Measurements from ENCODE around the gene ARHGEF17. TPM values are rescaled to one million over a fixed set of nuclear protein-coding genes. Genes with fewer than 3 reads are reported as not detected.
"Not testable (repeated sequence)": the region's sequence is repeated elsewhere in the genome, so short reads cannot be mapped to it uniquely, and the experiment has no call there.

Gene ARHGEF17, protein sequence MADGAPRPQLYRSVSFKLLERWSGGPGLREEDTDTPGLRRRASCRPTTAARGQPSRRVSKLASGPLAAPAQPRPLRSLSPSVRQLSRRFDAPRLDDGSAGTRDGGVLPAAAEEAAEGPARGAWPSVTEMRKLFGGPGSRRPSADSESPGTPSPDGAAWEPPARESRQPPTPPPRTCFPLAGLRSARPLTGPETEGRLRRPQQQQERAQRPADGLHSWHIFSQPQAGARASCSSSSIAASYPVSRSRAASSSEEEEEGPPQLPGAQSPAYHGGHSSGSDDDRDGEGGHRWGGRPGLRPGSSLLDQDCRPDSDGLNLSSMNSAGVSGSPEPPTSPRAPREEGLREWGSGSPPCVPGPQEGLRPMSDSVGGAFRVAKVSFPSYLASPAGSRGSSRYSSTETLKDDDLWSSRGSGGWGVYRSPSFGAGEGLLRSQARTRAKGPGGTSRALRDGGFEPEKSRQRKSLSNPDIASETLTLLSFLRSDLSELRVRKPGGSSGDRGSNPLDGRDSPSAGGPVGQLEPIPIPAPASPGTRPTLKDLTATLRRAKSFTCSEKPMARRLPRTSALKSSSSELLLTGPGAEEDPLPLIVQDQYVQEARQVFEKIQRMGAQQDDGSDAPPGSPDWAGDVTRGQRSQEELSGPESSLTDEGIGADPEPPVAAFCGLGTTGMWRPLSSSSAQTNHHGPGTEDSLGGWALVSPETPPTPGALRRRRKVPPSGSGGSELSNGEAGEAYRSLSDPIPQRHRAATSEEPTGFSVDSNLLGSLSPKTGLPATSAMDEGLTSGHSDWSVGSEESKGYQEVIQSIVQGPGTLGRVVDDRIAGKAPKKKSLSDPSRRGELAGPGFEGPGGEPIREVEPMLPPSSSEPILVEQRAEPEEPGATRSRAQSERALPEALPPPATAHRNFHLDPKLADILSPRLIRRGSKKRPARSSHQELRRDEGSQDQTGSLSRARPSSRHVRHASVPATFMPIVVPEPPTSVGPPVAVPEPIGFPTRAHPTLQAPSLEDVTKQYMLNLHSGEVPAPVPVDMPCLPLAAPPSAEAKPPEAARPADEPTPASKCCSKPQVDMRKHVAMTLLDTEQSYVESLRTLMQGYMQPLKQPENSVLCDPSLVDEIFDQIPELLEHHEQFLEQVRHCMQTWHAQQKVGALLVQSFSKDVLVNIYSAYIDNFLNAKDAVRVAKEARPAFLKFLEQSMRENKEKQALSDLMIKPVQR (N-terminal part only)
- total RNA-seq = 65.4 TPM

DNA sequence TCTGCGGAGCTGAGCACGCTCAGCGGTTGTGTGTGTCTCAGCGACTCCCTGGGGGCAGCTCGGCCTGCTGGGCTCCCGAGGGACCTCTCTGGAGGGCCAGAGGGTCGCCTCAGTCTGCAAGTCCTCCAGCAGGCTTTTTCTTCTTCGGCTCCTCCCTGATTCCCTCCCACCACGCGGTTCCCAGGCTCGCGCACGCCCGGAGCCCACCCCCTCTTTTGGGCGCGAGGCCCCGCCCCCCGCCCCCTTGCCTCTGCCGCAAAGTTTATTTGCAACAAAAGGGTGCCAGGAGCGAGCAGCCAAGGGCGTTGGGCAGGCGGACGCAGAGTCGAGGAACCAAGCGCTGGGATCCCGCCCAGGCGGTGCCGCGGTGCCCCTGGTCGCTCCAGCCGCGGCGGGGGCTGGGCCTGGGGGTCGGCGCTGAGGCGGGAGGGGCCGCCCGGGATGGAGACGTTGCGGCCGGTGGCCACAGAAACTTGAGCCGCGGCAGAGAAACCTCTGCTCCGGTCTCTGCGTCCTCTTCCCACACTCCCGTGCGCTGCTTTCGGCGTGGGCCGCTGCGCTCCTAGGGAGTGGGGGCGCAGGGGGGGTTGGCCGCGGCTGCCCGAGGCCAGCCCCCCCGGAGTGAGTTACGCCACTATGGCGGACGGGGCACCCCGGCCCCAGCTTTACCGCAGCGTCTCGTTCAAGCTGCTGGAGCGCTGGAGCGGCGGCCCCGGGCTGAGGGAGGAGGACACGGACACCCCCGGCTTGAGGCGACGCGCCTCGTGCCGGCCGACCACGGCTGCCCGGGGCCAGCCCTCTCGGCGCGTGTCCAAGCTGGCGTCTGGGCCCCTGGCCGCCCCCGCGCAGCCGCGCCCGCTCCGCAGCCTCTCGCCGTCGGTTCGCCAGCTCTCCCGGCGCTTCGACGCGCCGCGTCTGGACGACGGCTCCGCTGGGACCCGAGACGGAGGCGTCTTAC lies at the start of gene ARHGEF17:
ARHGEF17 (plus strand) TSS at position 274 of the 958 bp plus-strand sequence; CDS start at position 637, 363 bp downstream.
- peak in 2 of 3 donors; percentile 76 to 85 for DNase-seq (ENCODE audit: low read depth in 2 of 3, low spot score in 2 of 3)

DNA sequence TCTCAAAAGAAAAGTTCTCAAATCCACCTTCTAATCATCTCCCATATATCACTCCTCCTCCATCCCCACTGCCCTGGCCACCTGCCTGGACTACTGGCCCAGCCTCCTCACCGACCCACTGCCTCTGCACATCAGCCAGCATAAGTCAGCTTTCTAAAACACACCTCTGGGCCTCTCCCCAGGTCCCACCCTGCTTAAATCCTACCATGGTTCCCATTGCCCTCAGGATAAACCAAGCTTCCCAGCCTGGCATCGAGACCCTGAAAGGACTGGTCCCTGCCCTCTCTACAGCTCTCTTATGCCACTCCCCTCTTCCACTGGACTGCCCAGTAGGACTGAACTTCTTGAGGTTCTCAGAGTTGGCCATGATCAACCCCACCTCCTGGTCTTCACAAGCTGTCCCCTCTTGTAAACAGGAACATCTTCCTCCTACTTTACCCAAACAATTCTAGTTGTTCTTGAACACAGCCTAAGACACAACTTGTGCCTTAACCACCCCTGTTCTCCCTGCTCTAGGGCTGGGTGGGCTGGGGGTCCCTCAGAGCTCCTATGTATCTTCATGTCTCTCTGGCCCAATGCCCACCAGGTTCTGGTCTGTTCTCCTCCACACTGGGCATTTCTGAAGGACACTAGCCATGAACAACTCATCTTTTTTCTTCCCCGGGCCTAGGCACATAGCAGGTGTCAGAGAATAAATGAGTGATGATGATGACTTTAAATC lies 48.5 kb upstream of the ARHGEF17 start:
- no peak for DNase-seq (ENCODE audit: low read depth in 2 of 3, low spot score in 2 of 3)

DNA sequence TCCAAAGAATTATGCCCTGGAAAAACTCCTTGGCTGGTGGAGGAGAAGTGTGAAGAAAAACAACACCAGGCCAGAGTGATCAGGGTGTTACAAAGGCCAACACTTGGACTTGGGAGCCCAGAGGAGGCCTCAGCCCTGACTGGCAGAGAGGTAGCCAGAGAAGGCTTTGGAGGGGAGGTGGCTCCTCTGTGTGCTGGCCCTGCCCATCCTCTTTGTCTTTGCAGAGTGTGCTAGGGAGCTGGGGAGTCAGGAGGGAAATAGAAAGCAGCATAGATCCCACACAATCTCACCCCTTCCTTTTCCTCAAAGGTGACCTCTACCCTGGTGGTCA lies 48.0 kb upstream of the ARHGEF17 start:
- DNase-seq (ENCODE audit: low read depth in 2 of 3, low spot score in 2 of 3) = no peak

DNA sequence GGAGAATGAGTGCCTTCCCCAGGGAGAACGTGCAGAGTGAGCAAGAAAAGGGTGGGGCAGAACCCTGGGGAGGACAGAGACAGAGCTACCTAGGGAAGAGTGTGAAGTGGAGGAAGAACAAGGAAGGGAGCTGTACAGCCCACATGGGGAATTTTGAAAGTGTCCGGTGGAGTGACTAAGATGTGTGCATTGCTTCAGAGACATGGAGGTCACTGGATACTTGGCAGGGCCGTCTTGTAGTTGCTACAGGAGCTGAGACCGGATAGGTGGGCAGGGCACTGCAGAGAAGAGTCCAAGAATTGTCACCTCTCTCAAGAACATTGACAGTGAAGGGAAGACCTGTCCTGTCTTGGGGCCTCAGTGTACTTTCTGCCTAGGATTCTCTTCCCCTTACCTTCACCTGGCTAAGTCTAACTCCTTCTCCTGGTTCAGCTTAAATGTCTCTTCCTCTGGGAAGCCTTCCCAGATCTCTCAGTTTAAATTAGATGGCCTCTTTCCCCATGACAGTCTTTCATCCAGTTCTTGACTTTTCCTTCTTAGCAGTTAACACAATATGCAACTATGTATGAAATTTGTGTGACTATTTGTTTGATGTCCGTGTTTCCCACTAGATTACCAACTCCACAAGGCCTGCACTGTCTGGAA lies 45.1 kb upstream of the ARHGEF17 start:
- no peak for DNase-seq (ENCODE audit: low read depth in 2 of 3, low spot score in 2 of 3)

DNA sequence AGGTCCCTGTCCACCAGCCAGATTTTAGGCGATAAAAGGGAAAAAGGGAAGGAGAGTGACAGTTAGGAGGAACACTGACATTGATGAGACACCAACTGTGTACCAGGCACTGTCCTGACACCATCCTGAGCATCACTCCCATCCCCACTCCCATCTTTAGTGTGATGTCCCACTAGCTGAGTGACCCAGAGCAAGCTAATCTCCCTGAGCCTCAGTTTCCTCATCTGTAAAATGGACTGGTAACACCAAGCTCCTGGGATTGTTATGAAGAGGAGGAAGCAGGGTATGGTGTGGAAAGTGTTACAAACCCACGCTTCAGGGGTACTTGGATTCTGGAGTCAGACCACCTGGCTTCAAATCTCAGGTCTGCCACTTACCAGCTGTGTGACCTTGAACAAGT lies 44.4 kb upstream of the ARHGEF17 start:
- DNase-seq (ENCODE audit: low read depth in 2 of 3, low spot score in 2 of 3) = no peak

DNA sequence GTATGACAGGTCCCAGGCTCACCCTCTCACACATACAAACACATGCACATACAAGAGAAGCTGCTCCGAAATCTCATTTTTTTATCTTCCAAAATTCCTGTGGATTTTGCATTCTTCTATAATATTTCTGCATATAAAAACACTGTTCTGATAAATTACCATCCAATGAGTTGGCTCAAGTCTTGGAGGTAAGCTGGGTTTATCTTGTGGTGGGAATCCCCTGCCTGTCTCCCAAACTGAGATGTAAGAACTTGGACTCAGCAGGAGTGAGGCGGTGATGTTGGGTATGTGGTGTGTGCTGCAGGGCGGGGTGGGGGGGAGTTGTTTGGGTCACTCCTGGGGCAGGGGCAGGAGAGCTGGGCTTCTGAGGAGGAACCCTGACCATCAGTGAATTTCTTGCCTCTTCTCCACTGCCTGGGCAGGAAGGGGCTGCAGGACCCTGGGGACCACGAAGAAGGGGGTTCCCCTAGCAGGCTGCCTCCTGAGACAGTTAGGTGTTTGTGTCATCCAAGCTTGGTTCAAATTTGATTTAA lies 42.7 kb upstream of the ARHGEF17 start:
- no peak for DNase-seq (ENCODE audit: low read depth in 2 of 3, low spot score in 2 of 3)

DNA sequence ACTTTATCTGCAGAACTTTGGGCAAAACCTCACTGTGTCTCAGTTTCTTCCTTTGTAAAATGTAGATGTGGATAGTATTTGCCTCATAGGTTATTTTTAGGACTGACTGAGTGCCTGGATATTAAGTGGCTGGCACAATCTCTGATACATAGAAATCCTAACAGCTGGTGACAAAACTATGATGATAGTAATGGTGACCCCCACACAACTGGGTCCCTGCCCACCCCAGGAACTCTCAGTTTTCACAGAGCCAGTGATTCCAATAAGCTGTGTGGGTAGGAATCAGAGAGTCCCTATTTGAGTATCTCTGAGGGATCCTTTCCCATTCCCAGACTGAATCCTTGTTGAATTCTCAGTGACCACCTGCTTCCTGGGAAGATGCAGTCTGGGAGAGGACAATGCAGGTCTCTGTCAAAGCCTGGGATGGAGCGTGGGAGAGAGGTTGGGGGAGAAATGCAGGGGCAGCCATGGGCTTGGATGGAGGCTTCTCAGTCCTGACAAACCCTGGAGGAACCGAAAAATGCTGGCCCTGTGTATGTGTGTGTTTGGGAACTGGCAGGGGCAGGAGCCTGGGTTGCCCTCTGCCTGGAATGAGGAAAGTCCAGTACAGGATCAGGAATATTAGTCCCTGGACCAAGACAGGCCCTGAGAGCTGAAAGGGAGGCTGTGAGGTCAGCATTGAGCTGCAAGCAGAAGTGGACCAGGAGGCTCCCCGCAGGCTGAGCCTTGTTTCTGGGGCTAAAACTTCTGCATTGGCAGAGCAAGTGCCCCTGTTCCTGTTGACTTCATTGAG lies 42.0 kb upstream of the ARHGEF17 start:
- DNase-seq (ENCODE audit: low read depth in 2 of 3, low spot score in 2 of 3) = no peak

DNA sequence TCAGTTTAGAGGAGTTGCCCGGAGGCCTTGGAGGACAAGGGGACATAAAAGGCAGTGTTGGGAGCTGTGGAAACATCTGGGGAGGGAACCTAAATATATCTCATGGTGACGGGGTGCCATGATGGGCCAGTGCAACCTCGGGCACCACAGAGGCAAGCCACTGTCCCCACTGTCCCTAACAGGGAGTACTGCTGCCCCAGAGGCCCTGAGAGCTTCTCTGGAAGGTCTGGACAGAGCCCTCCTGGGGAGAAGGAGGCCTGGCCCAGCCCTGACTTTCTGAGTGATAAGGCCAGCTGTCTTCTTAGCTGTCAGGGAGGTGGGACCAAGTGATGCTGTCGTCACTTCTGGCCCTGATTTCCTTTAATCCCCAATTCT lies 41.4 kb upstream of the ARHGEF17 start:
- no peak for DNase-seq (ENCODE audit: low read depth in 2 of 3, low spot score in 2 of 3)

DNA sequence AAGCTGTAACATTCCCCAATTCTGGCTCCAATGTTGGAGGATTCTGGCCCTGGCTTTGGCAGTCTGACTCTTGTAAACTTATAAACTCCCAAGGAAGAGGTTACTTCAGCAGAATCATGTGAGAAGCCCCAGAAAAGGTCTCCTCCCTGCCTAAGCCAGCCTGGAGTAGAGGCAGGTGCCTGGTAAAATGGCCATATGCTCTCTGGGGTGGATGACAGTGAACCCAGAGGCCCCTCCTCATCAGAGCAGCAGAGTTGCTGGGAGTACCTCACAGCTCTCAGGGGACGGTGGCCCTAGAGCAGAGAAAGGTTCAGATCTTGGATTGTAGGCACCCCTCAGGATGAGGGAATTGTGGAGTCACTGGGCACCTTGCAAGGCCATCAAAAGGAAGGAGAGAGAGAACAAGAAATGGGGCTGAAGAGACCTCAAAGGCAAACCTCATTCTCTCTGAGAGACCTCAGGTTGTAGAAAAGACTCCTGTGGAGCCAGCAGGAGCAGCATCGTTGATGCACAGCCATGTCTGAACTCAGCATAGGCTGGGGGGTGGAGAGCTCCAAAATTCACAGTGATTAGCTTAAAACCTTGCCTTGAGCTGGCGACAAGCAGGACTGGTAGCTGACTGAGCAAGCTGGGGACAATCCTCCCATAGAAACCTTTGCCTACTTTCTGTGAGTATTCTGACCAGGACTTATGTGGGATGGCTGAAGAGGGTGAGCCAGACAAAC lies 40.8 kb upstream of the ARHGEF17 start:
- no peak for DNase-seq (ENCODE audit: low read depth in 2 of 3, low spot score in 2 of 3)

DNA sequence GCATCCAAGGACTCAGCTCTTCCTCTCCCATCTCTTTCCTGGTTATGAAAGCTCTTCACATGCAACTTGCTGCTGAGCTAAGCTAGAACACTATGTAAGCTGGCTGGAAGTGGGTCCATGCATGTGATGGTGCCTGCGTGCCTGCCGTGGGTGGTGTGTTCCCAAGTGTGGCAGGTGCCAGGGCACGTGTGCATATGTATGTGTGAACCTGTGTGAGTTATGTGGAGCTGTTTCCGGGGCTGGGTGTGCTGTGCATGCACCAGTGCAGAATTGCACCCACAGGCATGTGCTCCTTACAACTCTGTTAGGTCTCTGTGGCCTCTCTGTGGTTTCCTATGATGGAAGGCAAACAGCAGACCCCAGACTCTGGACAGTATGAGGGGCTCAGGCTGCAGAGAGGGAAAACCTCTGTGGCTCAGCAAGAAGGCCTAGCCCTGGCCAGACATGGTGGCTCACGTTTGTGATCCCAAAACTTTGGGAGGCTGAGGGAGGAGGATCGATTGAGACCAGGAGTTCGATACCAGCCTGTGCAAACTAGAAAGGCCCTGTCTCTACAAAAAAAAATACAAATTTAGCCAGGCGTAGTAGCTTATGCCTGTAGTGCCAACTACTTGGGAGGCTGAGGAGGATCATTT lies 40.1 kb upstream of the ARHGEF17 start:
- no peak for DNase-seq (ENCODE audit: low read depth in 2 of 3, low spot score in 2 of 3)

DNA sequence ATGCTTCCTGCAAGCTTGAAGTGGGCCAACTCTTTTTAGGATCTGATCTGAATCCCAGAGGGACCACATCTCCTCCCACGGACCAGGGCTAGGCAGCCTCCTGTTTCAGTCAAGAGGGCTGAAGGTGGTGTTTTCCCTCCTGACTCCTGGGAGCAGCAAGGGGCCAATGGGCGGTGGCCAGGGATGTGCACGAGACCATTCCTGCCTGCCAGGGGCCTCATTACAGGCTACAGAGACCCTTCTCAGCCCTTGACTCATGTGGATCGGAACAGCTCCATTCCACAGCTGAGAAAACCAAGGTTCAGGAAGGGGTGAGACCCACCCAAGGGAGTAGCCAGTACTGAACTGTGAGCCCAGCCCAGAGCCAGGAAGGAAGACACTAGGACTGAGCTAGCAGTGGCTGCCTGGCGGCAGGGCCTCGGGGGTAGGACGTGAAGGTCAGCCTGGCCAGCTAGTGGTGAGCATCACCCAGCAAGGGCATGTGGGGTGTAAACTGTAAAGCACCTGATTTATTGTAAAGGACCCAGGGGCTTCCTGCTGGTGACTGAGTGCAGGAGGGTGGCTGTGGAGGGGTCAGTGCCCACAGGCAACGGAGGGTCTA lies 39.3 kb upstream of the ARHGEF17 start:
- no peak for DNase-seq (ENCODE audit: low read depth in 2 of 3, low spot score in 2 of 3)

DNA sequence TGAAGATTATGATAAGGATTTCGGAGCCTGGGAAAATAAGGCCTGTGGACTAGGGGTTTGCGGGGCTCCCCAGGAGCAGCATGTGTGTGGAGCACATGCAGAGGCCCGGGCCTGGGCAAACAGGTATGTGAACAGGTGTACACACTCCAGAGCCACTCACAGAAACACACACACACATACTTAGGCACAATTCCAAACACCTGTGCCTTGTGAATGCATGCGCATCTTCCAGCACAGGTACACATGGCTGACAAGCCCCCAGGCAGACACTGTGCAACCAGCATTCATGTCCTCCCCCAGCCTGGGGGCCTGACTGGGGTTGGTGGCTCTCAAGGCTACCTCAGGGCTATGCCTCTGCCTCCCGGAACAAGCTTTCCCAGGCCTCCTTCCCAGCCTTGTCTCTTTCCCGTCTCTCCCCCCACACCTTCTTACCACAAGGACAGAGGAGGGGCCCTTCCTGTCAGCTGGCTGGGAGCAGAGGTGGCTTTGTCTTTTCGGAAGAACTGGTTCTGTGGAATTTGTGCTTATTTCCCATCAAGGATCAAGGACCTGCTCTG lies 38.5 kb upstream of the ARHGEF17 start:
- no peak for DNase-seq (ENCODE audit: low read depth in 2 of 3, low spot score in 2 of 3)

DNA sequence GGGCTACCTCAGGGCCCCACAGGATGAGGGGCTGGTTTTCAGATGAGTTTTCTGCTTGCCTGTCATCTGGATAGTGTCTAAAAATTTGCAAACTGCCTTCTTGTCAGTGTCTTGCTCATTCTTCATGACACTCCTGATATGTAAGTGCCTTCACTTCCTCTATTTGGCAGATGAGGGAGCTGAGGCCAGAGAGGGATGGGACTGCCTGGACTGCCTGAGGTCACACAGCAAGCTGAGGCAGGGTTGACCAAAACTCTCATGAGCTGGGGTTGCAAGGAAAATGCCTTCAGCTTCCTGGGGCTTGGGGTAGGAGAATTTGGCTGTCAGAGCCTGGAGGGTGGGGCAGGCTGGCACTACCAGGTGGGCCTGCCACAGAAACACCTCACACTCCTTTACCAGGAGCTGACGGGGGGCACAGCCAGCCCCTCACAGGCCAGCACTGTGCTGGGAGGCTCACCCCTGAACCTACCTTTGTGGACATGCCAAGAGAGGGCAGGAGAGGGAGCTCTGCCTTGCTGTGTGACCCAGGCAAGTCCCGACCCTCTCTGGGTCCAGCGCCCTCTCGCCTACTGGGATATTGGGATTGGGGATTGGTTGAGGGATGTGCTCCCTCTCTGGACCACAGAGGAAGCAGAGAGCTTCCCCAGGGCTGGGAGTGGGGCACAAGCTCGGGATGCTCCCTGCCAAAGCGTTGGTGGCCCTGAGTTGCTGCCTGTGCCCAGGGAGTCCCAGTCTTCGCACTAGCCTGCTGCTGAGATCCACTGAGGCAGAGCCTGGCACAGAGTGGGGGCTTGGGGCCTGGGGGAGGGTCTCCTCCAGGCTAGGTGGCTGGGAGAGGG lies 37.8 kb upstream of the ARHGEF17 start:
- no peak for DNase-seq (ENCODE audit: low read depth in 2 of 3, low spot score in 2 of 3)

DNA sequence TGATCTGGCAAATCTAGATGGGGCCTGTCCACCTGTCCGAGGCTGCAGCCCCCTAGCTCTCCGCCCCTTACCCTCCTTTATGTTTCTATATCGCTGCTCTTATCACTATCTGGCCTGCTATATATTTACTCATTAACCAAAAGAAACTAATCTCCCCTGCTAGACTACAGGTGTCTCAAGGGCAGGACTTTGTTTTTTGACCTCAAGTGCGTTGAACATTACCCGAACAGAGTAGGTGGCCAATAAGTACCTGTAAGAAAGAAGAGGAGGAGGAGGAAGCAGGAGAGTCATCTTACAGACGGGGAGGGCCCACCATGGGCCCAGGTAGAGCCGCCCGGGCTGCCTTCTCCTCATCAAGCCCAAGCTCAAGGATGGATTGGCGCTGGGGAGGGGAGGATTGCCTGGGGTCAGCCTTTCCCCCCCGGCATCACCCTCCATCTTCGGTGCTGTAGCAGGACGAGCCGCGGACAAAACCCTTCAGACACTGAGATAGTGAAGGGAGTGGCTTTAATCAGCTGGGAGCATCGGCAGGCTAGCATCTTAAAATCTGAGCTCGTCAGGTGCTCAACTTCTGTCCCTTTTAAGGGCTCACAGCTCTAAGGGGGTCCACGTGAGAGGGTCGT lies 37.1 kb upstream of the ARHGEF17 start:
- no peak for DNase-seq (ENCODE audit: low read depth in 2 of 3, low spot score in 2 of 3)

DNA sequence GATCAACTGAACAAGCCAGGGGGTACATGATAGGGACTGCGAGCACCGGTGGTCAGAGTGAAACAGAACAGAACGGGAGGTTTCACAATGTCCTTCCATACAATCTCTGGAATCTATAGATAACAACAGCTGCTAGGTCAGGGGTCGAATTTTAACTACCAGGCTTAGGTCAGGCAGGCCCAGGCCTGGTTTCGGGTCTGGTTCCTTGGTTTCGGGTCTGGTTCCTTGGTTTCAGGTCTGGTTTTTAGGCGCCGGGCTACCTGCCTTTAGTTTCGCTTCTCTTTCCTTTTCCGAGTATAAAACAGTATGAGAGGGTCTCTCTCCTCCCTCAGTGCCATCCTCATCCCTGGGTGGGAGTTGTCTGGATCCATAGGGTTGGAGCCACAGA lies 36.6 kb upstream of the ARHGEF17 start:
- DNase-seq (ENCODE audit: low read depth in 2 of 3, low spot score in 2 of 3) = not testable (repeated sequence)

Measured in hematopoietic multipotent progenitor cell (in vitro differentiated cells).